GM12872 (cell line): ENCODE measurements around the gene ZNF618.
A peak's percentile ranks its signal among the peaks of the same experiment; 100 is the strongest.

Source experiments
- TF ChIP-seq, protein P1 (sequence below): IDR thresholded peaks from 3 replicates; pipeline ENCODE4 v1.5.1; 2011; ENCODE audit warnings: low read depth, mild to moderate bottlenecking, low read length, moderate library complexity; ENCODE audit not compliant: insufficient read depth

The ZNF618 gene

DNA sequence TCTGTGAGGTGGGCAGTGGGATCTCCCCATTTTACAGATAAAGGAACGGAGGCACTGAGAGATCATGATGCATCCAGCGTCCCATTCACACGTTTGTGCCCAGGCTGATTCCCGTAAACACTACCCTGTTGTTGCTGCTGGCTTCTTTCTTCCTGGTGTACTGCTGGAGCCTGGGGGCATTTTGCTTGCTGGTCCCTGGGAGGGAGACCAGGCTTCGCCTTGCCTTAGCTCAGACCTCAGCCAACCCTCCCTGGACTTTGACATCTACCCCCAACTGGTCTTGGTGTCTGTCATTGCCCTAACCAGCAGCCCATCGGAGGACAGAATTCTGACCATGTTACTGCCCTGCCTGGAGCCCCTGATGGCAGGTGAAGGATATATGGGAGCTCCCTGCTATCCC is 82.4 kb downstream of the ZNF618 start:
- TF ChIP-seq, protein P1, sequence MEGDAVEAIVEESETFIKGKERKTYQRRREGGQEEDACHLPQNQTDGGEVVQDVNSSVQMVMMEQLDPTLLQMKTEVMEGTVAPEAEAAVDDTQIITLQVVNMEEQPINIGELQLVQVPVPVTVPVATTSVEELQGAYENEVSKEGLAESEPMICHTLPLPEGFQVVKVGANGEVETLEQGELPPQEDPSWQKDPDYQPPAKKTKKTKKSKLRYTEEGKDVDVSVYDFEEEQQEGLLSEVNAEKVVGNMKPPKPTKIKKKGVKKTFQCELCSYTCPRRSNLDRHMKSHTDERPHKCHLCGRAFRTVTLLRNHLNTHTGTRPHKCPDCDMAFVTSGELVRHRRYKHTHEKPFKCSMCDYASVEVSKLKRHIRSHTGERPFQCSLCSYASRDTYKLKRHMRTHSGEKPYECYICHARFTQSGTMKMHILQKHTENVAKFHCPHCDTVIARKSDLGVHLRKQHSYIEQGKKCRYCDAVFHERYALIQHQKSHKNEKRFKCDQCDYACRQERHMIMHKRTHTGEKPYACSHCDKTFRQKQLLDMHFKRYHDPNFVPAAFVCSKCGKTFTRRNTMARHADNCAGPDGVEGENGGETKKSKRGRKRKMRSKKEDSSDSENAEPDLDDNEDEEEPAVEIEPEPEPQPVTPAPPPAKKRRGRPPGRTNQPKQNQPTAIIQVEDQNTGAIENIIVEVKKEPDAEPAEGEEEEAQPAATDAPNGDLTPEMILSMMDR, result no peak

DNA sequence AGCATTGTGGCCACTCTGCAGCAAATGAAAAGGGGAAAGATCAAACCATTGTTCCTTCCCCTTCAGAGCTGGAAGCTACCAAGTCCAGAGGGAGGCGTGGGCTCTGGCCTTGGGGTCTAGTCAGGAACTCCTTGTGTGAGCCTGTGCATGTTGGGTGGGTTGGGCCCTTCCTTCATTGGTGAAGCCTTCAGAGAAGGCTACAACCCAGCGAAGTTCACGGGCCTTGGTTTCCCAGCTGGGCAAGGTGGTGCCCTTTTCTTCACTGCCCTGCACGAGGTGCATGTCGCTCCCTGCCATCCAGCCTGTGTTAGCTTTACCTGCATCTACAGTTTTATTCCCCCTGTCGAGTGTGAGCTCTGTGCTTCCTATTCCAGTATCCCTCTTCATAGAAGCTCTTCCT is 84.7 kb downstream of the ZNF618 start:
- TF ChIP-seq, protein P1, result no peak

DNA sequence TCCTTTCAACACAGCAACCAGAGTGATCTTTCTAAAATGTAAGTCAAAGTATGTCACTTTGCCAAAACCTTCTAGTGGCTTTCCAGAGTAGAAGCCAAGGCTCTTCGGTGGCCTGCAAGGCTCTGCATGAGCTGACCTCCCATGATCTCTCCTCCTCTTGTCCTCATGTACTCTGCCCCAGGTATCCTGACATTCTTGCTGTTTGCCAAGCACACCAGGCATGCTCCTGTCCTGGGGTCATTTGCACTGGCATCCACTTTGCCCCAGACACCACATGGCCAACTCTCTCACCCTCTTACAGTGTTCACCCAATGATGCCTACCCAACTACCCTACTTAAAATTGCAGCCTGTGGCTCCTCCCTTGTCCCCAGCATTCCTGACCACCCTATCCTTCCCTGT is 86.3 kb downstream of the ZNF618 start:
- TF ChIP-seq, protein P1, result no peak

DNA sequence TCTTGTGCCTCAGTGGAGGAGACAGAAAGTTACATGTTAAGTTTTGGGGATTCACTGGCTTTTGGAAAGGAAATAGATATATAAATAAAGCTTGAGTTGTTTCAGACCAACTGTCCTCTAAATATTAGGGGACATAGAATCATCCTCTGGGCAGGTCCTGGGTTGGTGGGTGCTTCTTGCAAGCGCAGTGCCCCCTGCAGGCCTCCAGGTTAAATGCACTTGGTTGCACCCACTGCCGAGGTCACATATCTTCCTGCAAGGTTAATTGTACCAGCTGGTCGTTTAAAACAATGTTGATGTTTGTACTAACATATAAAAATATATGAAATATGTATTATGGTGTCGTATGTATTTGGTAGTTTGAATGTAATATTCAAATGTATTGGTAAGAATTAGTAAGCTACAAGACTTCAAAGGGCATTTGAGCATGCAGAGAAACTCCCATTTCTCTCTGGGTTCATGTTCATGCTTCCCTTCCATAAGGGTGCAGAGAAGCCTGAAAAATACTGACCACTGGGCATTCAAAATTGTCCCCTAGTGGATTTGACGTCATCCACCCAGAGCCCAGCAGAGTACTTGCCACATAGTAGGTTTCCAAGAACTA is 87.0 kb downstream of the ZNF618 start:
- TF ChIP-seq, protein P1, result peak; percentile 72

DNA sequence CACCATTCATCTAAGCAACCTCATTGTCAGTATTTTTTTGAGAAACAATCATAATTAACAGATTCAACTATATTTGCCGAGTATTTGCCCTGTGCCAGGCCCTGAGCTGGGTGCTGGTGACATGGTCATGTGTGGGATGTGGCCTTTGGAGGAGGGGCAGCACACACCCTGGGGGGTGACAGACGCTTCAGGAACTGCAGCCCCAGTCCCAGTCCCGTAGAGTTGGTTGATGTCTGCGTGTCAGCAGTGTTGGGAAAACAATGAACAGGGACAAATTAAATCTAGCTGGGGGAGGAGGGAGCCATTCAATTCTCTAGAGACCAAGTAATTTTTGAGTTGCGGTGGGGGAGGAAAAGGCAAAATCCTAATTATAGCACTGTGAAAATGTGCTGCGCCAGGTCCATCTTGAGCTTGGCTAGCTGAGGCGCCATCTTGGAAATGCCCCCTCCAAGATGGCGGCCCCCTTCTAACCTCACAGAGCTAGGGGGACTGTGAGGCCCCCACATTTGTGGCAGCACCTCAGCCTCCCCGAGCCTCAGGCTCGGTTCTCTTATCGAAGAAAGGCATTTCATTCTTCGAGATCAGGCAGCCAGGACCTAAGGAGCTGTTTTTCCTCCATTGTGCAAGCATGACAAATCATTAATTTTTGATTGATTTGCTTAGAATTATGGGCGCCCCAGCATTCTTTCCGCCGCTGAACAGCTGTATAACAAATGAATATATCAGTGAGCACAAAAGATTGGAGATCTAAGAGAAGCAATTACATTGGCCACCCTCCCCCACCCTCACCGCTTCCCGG is 87.8 kb downstream of the ZNF618 start:
- TF ChIP-seq, protein P1, result no peak

DNA sequence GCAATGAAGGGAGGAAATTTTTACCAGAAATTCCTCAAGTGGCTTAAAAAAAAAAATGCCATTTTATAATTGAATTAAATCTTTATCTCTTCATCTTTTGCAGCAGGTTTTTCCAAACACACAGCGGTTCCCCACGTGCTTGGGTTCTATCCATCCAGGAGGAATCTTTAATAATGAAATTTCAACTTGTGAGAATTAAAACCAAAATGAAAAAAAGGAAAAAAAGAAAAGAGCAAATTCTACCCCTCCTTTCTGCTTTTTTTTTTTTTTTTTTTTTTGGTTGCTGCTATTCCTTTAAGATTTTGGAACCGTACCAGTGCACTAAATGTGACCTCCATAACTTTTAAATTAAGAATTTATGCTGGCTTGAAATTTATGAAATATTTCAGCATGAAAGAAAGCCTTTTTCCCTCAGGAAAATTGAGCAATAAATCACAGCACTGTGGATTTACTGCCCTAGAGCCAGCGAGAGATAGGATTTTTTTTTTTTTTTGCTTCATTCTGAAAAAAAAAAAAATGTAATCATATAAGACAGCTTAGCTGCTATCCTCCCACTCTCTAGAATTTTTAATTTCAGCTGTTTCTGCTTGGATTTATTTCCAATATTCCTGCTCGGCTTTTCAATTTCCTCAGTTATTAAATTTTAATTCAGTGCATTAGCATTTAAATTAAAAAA is 88.5 kb downstream of the ZNF618 start:
- TF ChIP-seq, protein P1, result no peak

DNA sequence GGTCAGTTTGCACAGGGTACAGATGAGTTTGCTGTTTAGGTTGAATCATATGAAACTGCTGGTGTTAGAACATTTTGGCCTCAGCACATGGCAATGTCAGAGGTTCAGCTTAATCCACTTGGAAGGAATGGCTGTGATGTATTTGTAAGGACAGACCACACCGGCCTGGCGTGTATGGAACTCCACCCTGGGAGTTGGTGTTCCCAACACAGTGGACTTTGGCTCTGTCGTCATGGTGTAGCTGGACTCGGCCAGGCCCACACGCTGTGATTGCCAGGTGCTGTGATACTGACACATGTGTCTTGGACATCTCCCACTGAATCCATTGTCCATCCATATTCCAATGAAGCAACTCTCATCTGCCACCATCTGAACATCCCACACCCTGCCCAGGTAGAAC is 90.3 kb downstream of the ZNF618 start:
- TF ChIP-seq, protein P1, result no peak
